NCI-H1436 treated with DMSO at 0.1 percent for 48 hours (cell line): ENCODE data around the gene OR4L1.
"Not testable (repeated sequence)": the region's sequence is repeated elsewhere in the genome, so short reads cannot be mapped to it uniquely, and the experiment has no call there.

Experiments used
- DNase-seq: peaks from one replicate; lab custom pipeline; 2025; lab: John Stamatoyannopoulos, UW

The OR4L1 gene, protein sequence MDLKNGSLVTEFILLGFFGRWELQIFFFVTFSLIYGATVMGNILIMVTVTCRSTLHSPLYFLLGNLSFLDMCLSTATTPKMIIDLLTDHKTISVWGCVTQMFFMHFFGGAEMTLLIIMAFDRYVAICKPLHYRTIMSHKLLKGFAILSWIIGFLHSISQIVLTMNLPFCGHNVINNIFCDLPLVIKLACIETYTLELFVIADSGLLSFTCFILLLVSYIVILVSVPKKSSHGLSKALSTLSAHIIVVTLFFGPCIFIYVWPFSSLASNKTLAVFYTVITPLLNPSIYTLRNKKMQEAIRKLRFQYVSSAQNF

DNA sequence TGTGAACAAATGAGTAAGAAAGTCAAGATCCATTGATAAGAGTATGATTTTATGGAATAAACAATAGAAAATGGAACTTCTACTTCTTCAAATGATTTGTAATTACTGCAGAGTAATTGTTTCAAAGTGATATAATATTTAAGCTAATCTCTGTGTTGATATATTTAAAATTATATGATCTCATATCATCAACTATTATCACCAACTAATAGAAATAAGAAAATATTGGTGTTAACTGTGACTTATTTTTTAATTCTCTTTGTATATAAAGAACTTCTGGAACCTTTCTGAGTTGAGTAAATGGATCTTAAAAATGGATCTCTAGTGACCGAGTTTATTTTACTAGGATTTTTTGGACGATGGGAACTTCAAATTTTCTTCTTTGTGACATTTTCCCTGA is at the start of gene OR4L1:
TSS of gene OR4L1 (plus strand) at position 301 of the 400 bp plus-strand sequence. CDS start at position 301, 0 bp downstream.
- no peak for DNase-seq

DNA sequence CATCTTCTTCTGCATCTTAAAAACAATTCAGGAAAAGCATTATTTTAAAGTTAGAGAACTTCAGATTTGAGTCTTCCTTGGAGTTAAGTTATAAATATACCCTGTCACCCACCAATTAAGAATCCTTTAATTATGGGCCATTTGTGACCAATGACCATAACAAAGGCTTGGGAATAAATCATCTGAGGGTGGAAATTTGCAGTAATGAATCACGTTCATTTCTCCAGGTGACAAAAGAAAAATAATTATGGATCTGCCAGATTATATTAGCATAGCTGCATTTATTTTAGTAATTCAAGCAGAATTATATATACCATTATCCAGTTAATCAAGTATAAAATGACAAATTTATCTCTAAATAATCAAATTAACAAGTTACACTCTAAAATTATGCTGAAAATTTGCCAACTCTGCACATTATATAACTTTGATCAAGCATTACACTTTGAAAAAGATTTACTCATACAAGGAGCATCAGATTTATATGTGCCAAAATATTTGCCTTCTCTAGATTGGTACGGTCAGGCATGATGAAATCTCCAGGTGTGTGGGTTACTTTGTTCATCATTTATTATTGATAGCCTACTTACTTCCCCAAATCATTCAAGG is 40.5 kb upstream of the OR4L1 start, which contains the start of gene OR4K14:
TSS of gene OR4K14 (minus strand) at position 51 of the 609 bp plus-strand sequence. CDS start 4,114 bp downstream, outside the sequence.
- no peak for DNase-seq

DNA sequence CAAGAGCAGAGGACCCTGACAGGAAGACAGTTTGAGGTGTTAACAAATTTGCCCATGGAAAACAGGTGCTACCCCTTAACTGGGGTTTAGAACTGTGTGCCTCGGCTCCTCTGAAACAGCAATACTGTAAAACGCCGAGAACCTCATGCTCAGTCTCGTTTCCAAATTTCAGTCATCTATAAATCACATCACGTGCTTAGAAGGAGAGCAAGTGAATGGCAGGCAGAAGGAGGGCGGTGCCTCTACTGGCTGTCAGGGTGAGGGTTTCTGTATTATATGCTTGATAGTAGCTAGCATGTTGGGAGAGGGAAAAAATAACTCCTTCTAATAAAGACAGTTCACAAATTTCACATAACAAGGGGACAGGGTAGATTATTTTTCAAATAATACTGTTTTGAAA is 28.8 kb upstream of the OR4L1 start:
- DNase-seq = no peak

DNA sequence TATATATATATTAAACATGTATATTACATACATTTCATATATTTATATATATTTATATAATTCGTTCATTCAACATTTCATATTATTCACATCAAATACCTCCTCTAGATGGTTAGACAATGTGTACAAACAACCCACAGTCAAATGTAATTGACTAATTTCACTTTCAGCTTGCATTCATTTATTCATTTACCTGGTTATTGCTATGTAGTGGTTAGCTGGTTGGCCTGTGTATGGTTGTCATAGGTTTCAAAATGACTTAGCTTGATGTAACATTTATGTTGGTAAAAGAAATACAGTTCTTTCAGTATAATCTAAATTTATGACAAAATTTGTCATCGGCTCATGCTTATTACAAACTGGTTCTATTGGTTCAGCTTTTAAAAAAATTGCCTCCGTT is 24.4 kb upstream of the OR4L1 start:
- no peak for DNase-seq

DNA sequence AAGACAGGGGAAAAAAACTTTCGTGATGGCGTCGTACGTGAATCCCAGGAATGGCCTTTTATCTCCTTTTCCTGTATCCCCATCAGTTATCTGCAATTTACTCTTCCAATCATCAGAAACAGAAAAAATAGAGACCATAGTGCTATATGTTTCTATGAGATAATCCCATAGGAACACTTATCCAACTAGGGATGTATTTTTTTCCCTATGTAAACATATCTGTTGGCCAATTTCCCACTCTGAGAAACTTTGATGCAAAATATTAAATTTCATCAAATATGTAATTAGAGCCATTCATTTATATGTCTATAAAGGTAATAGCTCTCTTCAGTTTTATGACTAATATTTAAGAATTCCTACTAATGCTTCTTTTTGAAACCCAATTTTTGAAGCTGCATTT is 23.9 kb upstream of the OR4L1 start, which contains the start of gene OR4K13:
TSS of gene OR4K13 (minus strand) at position 101 of the 400 bp plus-strand sequence. CDS start 1,280 bp downstream, outside the sequence.
- DNase-seq = no peak

DNA sequence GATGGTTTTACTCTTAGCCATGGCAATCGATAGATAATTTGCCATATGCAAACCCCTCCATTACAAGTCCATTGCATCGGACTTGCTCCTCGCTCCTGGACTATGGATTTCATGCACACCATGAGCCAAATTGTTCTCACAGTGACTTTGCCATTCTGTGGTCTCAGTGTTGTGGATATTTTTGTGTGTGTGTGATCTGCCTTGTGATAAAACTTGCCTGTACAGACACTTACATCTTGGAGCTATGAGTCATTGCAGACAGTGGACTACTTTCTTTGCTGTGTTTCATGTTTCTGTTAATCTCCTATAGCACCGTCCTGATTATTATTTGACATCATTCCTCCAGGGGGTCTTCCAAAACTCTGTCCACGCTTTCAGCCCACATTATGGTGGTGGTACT is 15.6 kb upstream of the OR4L1 start:
- no peak for DNase-seq

DNA sequence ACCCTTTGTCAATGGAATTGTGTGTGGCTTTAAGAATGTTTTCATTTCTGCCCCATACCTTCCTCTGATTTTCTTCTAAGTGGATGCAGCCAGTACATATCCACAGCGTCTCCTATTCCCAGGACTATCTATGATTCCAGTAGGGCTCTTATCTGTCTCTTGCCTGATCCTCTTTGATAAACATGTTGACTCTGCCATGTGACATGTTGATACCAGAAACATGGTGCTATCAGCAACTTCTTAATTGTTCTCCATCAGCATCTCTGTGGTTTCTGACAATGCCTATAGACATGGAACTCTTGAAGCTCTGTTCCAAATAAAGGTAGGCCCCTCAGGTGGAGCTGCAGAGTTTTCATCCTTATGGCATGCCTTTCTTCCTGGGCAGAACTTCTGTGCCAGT is 11.6 kb upstream of the OR4L1 start:
- DNase-seq = no peak

DNA sequence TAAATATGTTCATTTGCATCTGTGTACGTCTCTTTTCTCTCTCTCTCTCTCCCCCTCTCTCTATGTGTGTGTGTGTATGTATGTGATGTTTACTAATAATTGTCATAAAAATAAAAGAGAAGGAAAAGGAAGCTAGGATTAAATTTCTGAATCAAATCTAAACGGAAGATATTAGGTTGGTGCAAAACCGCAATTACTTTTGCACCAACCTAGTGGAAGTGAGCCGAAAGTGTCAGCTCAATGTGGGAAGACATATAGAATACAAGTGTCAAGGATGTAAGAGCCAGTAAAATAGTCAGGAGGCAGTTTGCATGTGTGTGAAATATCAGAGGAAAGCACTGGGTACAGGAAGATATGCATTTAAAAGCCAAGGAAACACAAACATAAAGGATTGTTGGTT is 32.2 kb downstream of the OR4L1 start:
- DNase-seq = no peak

DNA sequence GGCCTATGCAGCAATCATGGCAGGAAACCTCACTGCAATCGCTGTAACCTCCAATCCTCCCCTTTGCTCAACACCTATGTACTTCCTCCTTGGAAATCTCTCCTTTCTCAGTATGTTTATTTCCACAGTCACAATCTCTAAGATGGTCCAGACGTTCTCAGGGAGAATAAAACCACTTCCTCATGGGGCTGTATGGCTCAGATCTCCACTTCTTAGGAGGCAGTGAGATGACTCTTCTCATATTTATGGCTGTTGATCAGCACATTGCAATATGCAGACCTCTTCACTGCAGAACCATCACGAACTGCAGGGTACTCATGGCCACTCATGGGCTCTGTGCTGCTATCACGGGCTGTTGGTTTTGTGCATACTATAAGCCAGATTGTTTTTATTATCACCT is 33.6 kb downstream of the OR4L1 start:
- DNase-seq = no peak

DNA sequence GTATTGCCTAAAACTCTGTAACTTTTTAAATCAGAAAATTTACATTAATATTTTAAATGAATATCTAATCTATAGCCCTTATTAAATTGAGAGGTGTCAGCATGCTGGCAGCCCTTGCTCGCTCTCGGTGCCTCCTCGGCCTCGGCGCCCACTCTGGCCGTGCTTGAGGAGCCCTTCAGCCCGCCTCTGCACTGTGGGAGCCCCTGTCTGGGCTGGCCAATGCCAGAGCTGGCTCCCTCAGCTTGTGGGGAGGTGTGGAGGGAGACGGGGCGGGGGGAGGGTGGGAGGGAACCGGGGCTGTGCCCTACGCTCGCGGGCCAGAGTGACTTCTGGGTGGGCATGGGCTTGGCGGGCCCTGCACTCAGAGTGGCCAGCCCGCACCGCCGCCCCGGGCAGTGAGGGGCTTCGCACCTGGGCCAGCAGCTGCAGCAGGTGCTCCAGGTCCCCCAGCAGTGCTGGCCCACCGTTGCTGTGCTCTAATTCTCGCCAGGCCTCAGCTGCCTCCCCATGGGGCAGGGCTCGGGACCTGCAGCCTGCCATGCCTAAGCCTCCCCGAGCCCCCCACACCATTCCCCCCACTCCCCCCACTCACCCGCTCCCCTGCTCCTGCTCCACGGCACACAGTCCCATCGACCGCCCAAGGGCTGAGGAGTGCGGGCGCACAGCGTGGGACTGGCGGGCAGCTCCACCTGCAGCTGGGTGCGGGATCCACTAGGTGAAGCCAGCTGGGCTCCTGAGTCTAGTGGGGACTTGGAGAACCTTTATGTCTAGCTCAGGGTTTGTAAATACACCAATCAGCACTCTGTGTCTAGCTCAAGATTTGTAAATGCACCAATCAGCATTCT is 39.3 kb downstream of the OR4L1 start:
- not testable (repeated sequence) for DNase-seq

DNA sequence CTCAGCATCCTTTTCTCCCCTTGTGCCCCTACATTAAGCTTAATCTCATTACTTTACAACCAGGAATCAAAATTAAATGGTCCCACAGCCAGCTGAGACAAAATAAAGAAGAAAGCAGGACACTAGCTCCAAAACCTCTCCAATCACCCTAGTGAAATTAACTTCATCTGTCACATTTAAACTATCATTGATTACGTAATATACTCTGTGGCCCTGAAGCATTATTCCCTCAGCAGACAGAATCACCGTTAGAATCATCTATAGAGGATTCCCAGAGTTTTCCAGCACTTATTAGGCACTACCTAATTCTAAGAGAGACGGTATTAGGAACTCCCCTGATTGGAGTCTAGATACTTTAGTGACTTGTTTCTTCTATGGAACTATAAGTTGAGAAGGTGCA is 50.6 kb downstream of the OR4L1 start, which contains the start of gene OR4K17:
TSS of gene OR4K17 (plus strand) at position 302 of the 400 bp plus-strand sequence. CDS start 6,761 bp downstream, outside the sequence.
- DNase-seq = no peak
